ENCODE data around the gene HMHB1.
"Not testable (repeated sequence)": the region's sequence is repeated elsewhere in the genome, so short reads cannot be mapped to it uniquely, and the experiment has no call there.

HMHB1 gene

GRCh38 chr5:143801252-143801939, 10.6 kb upstream of the HMHB1 start:
- in situ Hi-C loops (cut with MboI; ENCODE audit: low sequenced_read_pairs), result no loop called here

- in situ Hi-C loops (cut with MboI; ENCODE audit: low sequenced_read_pairs), result no loop called here
Measured at GRCh38 chr5:143805861-143806260, 6.1 kb upstream of the HMHB1 start.

- in situ Hi-C loops (cut with MboI; ENCODE audit: low sequenced_read_pairs), result no loop called here
Measured at GRCh38 chr5:143806579-143806978, 5.4 kb upstream of the HMHB1 start.

DNA sequence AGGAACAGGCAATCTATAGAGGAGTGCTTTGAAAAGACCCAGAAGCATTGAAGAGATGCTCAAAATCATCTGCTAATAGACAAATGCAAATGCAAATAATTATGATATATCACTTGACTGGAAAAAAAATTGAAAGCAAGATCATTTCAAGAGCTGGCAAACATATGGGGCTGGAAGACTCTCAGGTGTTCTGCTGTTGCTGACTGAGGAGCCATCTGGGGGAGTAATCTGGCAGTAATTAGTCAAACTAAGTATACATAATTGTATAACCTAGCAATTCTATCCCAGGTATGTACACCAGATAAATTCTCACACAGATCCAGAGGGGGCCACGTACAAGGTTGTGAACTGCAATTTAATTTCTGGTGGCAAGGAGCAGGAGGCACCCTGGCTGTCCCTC, 4.6 kb upstream of the HMHB1 start:
- in situ Hi-C loops (cut with MboI; ENCODE audit: low sequenced_read_pairs), result no loop called here

- in situ Hi-C loops (cut with MboI; ENCODE audit: low sequenced_read_pairs), result not testable (repeated sequence)
Measured at GRCh38 chr5:143816370-143816769, 4.4 kb downstream of the HMHB1 start.

DNA sequence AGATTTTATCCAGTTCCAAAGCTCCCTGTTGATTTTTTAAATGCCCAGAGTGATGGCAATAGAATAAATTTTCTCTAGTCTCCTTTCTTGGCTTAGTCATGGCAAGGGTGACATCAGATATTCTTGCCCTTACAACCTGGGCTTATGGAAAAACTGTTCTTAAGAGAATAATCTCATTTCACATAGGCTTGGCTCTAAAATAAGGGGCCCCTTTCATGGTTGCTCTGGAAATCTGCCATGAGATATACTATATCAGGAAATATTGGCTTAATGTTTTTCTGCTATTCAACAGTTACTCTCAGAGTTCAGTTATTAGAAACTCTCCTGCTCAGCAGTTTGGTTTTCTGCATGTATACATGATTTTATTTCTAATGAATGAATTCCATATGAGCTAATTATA, 7.8 kb downstream of the HMHB1 start:
- in situ Hi-C loops (cut with MboI; ENCODE audit: low sequenced_read_pairs), result no loop called here

DNA sequence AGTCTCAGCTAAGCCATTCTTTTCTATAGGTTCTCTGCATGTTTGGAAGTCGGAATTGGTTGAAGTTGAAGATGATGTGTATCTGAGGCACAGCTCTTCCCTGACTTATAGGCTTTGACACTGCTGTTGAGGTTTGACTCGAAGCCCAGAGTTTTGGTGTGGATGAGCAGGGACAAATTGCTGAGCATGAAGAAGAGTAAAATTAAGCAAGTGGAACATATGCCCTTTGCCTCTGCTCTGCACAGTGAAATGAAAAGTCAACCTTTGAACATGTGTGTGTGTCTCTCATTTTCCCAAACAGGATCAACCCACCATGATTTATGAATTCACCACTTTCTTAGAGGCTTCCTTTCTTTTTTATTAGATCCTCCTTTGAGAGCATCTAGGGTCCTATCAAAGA, 8.5 kb downstream of the HMHB1 start:
- in situ Hi-C loops (cut with MboI; ENCODE audit: low sequenced_read_pairs), result no loop called here

GRCh38 chr5:143824851-143825720, 13.1 kb downstream of the HMHB1 start:
- in situ Hi-C loops (cut with MboI; ENCODE audit: low sequenced_read_pairs), result loop anchor here (25.0 kb wide), 1 partner anchor 913 kb away; no protein-coding TSS in a partner anchor

DNA sequence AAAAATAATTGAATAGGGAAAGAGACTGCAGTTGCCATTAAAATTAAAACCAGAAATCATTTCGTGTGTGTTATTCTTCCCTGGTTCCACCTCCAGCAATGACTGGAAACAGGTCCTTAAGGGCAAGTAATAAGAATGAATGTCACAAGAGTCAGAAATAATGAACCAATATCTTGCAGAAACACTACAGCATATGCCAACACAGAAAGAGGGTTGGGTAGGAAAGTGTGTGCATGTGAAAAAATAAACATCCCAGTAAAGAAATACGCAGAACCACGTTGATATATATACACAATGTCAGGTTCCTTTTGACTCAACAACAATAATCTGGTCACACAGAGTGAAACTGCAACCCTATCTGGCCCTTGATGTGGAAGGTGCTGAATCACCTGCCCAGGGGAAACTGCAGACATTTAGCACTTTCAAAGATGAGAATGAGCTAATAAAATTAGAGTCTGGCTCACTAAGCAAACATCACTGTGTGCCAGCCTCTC, 15.0 kb downstream of the HMHB1 start:
- in situ Hi-C loops (cut with MboI; ENCODE audit: low sequenced_read_pairs), result loop anchor here (25.0 kb wide), 1 partner anchor 915 kb away; no protein-coding TSS in a partner anchor

- in situ Hi-C loops (cut with MboI; ENCODE audit: low sequenced_read_pairs), result loop anchor here (25.0 kb wide), 1 partner anchor 916 kb away; no protein-coding TSS in a partner anchor
Measured at GRCh38 chr5:143828710-143829109, 16.7 kb downstream of the HMHB1 start.

DNA sequence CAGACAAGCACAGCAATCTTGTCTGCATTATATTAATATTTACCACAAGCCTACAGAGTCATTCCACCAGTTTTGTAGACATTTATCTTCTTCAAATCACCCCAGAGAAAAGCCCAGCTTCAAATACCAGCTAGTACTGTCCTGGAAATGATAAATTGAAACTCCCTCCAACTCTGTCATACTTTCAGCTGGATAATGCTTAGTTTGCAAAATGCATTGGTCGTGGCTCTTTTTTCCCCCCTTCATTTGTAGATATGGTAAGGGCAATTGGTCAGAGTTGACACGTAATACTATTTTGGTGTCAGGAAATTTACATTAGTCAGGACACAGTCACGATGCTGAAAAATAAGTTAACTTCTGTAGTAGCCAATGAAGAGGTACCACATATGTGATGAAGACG, 21.2 kb downstream of the HMHB1 start:
- in situ Hi-C loops (cut with MboI; ENCODE audit: low sequenced_read_pairs), result loop anchor here (10.0 to 25.0 kb wide), 2 partner anchors 808 to 921 kb away; no protein-coding TSS in a partner anchor

- in situ Hi-C loops (cut with MboI; ENCODE audit: low sequenced_read_pairs), result loop anchor here (10.0 to 25.0 kb wide), 2 partner anchors 810 to 923 kb away; no protein-coding TSS in a partner anchor
Measured at GRCh38 chr5:143835251-143835650, 23.3 kb downstream of the HMHB1 start.

GRCh38 chr5:143836161-143836725, 24.3 kb downstream of the HMHB1 start:
- in situ Hi-C loops (cut with MboI; ENCODE audit: low sequenced_read_pairs), result loop anchor here (10.0 to 25.0 kb wide), 2 partner anchors 811 to 924 kb away; no protein-coding TSS in a partner anchor

- in situ Hi-C loops (cut with MboI; ENCODE audit: low sequenced_read_pairs), result loop anchor here (10.0 to 25.0 kb wide), 2 partner anchors 813 to 925 kb away; no protein-coding TSS in a partner anchor
Measured at GRCh38 chr5:143837306-143837848, 25.4 kb downstream of the HMHB1 start.

DNA sequence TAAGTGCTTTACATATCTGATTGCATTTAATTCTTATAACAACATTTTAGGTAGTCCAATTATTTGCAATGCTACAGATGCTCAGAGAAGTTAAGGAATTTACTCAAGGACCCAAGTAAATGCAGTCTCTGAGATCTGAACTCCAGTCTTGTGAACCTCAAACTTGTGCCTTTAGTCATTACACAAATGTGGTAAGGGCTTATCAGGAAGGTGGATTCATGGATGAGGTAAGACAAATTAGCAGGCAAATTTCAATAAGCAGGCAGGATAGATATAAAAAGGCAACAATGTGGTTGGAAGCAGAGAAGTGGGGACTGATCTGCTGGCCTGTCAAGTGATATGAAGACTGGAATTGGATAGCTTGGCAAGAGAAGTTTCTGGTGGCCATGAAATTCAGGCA, 29.5 kb downstream of the HMHB1 start:
- in situ Hi-C loops (cut with MboI; ENCODE audit: low sequenced_read_pairs), result loop anchor here (25.0 kb wide), 1 partner anchor 929 kb away; no protein-coding TSS in a partner anchor

DNA sequence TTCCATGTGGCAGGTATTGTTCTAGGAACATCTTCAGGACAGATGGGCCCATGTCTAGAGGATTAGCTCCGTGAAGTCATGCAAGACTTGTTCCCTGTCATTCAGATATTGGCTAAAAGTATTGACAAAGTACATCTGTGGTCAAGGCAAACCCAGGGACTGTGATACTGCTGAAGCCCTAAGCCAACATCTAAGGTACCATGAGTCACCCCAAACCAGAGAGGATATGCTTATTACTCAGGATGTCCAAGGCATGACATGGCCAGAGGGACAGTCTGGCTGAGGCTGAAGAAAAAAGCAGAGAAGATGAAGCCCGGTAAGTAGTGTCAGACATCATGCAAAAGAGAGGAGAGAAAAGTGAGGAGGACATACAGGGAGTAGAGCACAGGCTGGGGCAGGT, 31.0 kb downstream of the HMHB1 start:
- in situ Hi-C loops (cut with MboI; ENCODE audit: low sequenced_read_pairs), result loop anchor here (25.0 kb wide), 1 partner anchor 931 kb away; no protein-coding TSS in a partner anchor

GRCh38 chr5:143843461-143843860, 31.5 kb downstream of the HMHB1 start:
- in situ Hi-C loops (cut with MboI; ENCODE audit: low sequenced_read_pairs), result loop anchor here (25.0 kb wide), 1 partner anchor 931 kb away; no protein-coding TSS in a partner anchor

GRCh38 chr5:143850050-143850683, 38.2 kb downstream of the HMHB1 start:
- in situ Hi-C loops (cut with MboI; ENCODE audit: low sequenced_read_pairs), result no loop called here

- in situ Hi-C loops (cut with MboI; ENCODE audit: low sequenced_read_pairs), result no loop called here
Measured at GRCh38 chr5:143851383-143851782, 39.4 kb downstream of the HMHB1 start.

- in situ Hi-C loops (cut with MboI; ENCODE audit: low sequenced_read_pairs), result no loop called here
Measured at GRCh38 chr5:143860211-143860610, 48.2 kb downstream of the HMHB1 start.

Measured in HL-60/S4 (cell line).